Activated T-cell treated with anti-CD3 and anti-CD28 coated beads for 1 hour (primary cell): ENCODE measurements around the gene CARMIL1.

ENCODE experiments used
- DNase-seq: peaks from one replicate; pipeline ENCODE4 v3.0.0-alpha.2; 2020; ENCODE audit warnings: low read depth

Gene CARMIL1

GRCh38 chr6:25512560-25512959 lies 233.4 kb downstream of the CARMIL1 start:
- no peak for DNase-seq

GRCh38 chr6:25519856-25520255 lies 240.7 kb downstream of the CARMIL1 start:
- DNase-seq = no peak

- DNase-seq = no peak
These were observed 245.4 kb downstream of the CARMIL1 start for GRCh38 chr6:25524542-25524941.

- DNase-seq = no peak
These were observed 245.9 kb downstream of the CARMIL1 start for GRCh38 chr6:25525078-25525477.

- DNase-seq = no peak
These were observed 255.9 kb downstream of the CARMIL1 start for GRCh38 chr6:25534942-25535631.

GRCh38 chr6:25535632-25536225 lies 256.6 kb downstream of the CARMIL1 start:
- no peak for DNase-seq

- no peak for DNase-seq
These were observed 257.6 kb downstream of the CARMIL1 start for GRCh38 chr6:25536781-25537180.

GRCh38 chr6:25537349-25538018 lies 258.3 kb downstream of the CARMIL1 start:
- DNase-seq = no peak

- DNase-seq = no peak
These were observed 262.1 kb downstream of the CARMIL1 start for GRCh38 chr6:25541228-25541627.

- DNase-seq = no peak
These were observed 264.1 kb downstream of the CARMIL1 start for GRCh38 chr6:25542984-25543910.

- DNase-seq = no peak
These were observed 265.7 kb downstream of the CARMIL1 start for GRCh38 chr6:25544833-25545232.

GRCh38 chr6:25547797-25548196 lies 268.6 kb downstream of the CARMIL1 start:
- no peak for DNase-seq

- no peak for DNase-seq
These were observed 269.3 kb downstream of the CARMIL1 start for GRCh38 chr6:25548451-25548850.

GRCh38 chr6:25550631-25551030 lies 271.5 kb downstream of the CARMIL1 start:
- DNase-seq = no peak

GRCh38 chr6:25553502-25553901 lies 274.3 kb downstream of the CARMIL1 start:
- DNase-seq = no peak

GRCh38 chr6:25555188-25555587 lies 276.0 kb downstream of the CARMIL1 start:
- DNase-seq = no peak

GRCh38 chr6:25556516-25556915 lies 277.3 kb downstream of the CARMIL1 start:
- DNase-seq = peak; percentile 82

GRCh38 chr6:25558155-25558817 lies 279.1 kb downstream of the CARMIL1 start:
- DNase-seq = no peak

- DNase-seq = no peak
These were observed 281.7 kb downstream of the CARMIL1 start for GRCh38 chr6:25560865-25561264.

GRCh38 chr6:25564943-25565342 lies 285.8 kb downstream of the CARMIL1 start:
- no peak for DNase-seq

- DNase-seq = no peak
These were observed 291.4 kb downstream of the CARMIL1 start for GRCh38 chr6:25570578-25570977.

- no peak for DNase-seq
These were observed 297.7 kb downstream of the CARMIL1 start for GRCh38 chr6:25576919-25577318.
